HG03558 (cell line): Measurements from ENCODE around the gene PDK2.

Experiments used
- ATAC-seq: cut with Tn5 transposase; IDR thresholded peaks from one replicate; pipeline ENCODE4 v1.9.1; 2021; ENCODE audit warnings: moderate number of reproducible peaks; ENCODE audit not compliant: unreplicated experiment; ENCODE audit errors: extremely low read depth

Gene PDK2

GRCh38 chr17:50130559-50131305 is 35.6 kb downstream of the PDK2 start:
- no peak for ATAC-seq

- no peak for ATAC-seq
Observed at GRCh38 chr17:50132104-50132794, 37.1 kb downstream of the PDK2 start.

- no peak for ATAC-seq
Observed at GRCh38 chr17:50133028-50133768, 38.0 kb downstream of the PDK2 start.

GRCh38 chr17:50133769-50134099 is 38.6 kb downstream of the PDK2 start:
- ATAC-seq, result no peak

GRCh38 chr17:50134206-50135110 is 39.3 kb downstream of the PDK2 start:
- no peak for ATAC-seq

GRCh38 chr17:50135316-50136095 is 40.4 kb downstream of the PDK2 start:
- no peak for ATAC-seq

GRCh38 chr17:50136096-50136687 is 41.0 kb downstream of the PDK2 start:
- no peak for ATAC-seq

GRCh38 chr17:50137042-50137441 is 41.9 kb downstream of the PDK2 start:
- no peak for ATAC-seq

- ATAC-seq, result no peak
Observed at GRCh38 chr17:50139185-50139783, 44.1 kb downstream of the PDK2 start.

- no peak for ATAC-seq
Observed at GRCh38 chr17:50139950-50140885, 45.1 kb downstream of the PDK2 start.

GRCh38 chr17:50141026-50141744 is 46.0 kb downstream of the PDK2 start:
- no peak for ATAC-seq

GRCh38 chr17:50141745-50142110 is 46.6 kb downstream of the PDK2 start:
- ATAC-seq, result no peak

- no peak for ATAC-seq
Observed at GRCh38 chr17:50143461-50144176, 48.5 kb downstream of the PDK2 start.

- ATAC-seq, result no peak
Observed at GRCh38 chr17:50144355-50144754, 49.2 kb downstream of the PDK2 start.

- no peak for ATAC-seq
Observed at GRCh38 chr17:50144845-50145531, 49.8 kb downstream of the PDK2 start.
